ENCODE results near the gene CLIP1.
A peak's percentile ranks its signal among the peaks of the same experiment; 100 is the strongest.
"Not testable (repeated sequence)": the region's sequence is repeated elsewhere in the genome, so short reads cannot be mapped to it uniquely, and the experiment has no call there.

The CLIP1 gene

GRCh38 chr12:122421821-122422729 is at the start of gene CLIP1:
CLIP1 (minus strand) TSS chr12:122422669; CDS start chr12:122380452, 42,217 bp downstream.
- DNase-seq, result peak; percentile 92

DNA sequence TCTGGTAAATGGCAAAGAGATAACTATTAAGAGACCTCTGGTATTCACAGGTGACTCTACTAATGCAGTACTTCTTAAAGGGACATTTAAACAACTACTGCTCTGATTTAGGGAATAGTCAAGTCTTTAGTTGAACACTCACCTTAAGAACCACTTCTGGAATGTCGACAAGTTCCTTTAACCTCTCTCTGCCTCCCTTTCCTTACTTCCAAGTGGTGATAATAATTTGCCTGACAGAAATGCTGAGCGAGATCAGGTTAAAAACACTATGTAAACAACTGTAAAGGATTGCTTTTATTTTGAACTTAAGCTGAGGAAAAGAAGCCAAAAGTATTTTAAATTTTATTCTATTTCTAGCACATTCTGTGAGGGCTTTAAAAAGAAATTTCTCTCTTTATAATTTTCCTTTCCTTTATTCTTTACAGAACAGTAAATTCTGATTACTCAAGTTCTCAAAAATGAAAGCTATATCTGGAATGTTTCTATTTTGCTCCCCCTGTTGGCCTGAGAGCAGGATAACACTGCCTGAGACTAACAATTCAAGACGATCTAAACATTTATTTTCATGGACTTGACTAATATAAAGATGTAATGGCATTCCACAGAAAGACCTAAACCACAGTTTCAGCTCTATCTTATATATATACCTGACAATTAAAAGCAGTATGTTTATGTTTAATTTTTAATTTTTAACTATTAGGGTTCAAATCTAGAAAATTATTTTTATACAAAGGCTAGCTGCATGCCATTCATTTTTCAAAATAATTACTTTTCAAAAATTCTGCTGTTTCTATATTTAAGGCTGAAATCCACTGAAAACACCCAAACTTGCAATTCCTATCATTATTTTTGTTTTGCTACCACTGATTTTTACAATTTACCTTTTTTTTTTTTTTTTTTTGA is 49.1 kb upstream of the CLIP1 start:
- no peak for DNase-seq

- not testable (repeated sequence) for DNase-seq
These were observed 48.1 kb upstream of the CLIP1 start for GRCh38 chr12:122470576-122470975.

DNA sequence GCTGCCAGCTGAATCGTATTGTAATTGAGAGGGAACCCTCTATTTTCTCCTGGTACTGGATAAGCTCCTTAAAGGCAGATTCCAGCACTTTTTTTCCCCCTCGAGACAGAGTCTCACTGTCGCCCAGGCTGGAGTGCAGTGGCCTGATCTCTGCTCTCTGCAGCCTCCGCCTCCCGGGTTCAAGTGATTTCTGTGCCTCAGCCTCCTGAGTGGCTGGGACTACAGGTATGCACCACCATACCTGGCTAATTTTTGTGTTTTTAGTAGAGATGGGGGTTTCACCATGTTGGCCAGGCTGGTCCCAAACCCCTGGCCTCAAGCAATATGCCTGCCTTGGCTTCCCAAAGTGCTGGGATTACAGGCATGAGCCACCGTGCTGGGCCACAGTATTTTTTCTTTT is 47.4 kb upstream of the CLIP1 start:
- not testable (repeated sequence) for DNase-seq

DNA sequence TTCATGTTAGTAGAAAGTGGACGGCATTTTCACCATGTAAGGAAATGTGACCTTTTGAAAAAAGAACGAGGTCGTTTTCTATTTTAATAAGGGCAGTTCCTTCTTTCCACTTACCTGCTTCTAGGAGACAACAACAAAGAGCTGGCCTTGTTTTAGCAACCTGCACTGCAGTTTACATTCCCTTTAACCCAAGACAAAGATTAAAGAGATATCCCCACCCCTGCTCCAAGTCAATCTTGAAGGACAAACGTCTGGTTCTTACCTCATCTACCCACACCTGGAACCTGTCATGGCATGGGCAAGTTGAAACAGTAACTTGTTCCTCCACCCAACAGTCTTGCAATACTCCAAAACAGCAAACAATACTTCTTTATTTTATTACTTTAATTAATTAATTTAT is 45.5 kb upstream of the CLIP1 start:
- peak; percentile 81 for DNase-seq

- peak; percentile 85 for DNase-seq
These were observed 42.0 kb upstream of the CLIP1 start for GRCh38 chr12:122464317-122465042.

- DNase-seq, result no peak
These were observed 38.2 kb upstream of the CLIP1 start for GRCh38 chr12:122460641-122461040.

GRCh38 chr12:122460061-122460460 is 37.6 kb upstream of the CLIP1 start:
- DNase-seq, result no peak

DNA sequence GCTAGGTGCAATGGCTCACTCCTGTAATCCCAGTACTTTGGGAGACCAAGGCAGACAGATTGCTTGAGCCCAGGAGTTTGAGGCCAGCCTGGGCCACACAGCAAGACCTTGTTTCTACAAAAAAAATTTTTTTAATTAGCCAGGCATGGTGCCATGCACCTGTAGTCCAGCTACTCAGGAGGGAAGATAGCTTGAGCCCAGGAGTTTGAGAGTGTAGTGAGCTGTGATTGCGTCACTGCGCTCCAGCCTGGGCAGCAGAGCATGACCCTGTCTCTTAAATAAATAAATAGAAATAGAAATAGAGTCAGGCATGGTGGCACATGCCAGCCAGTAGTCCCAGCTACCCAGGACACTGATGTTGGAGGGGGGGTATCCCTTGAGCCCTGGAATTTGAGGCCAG is 36.7 kb upstream of the CLIP1 start:
- DNase-seq, result no peak

DNA sequence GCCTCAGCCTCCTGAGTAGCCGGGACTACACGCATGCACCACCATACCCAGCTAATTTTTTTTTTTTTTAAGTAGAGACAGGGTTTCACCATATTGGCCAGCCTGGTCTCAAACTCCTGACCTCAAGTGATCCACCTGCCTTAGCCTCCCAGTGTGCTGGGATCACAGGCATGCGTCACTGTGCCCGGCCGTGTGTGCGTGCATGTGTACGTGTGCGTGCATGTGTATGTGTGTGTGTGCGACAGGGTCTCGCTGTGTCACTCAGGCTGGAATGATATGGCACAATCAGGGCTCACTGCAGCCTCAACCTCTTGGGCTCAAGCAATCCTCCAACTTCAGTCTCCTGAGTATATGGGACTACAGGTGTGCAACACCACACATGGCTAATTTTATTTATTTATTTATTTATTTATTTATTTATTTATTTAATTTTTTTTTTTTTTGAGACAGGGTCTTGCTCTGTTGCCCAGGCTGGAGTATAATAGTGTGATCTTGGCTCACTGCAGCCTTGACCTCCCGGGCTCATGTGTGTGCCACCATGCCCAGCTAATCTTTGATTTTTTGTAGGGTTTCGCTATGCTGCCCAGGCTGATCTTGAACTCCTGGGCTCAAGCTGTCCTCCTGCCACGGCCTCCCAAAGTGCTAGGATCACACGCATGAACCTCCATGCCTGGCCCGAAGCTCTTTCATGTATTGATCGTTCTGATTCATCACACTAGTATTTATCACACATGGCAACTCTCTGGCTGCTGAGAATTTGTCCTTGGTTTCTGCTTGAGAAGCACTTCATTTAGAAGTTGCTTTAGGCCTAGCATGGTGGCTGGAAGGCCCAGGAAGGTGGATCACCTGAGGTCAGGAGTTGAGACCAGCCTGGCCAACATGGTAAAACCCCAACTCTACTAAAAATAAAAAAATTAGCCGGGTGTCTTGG is 35.9 kb upstream of the CLIP1 start:
- peak; percentile 35 for DNase-seq

GRCh38 chr12:122457627-122458026 is 35.2 kb upstream of the CLIP1 start:
- peak; percentile 24 for DNase-seq

DNA sequence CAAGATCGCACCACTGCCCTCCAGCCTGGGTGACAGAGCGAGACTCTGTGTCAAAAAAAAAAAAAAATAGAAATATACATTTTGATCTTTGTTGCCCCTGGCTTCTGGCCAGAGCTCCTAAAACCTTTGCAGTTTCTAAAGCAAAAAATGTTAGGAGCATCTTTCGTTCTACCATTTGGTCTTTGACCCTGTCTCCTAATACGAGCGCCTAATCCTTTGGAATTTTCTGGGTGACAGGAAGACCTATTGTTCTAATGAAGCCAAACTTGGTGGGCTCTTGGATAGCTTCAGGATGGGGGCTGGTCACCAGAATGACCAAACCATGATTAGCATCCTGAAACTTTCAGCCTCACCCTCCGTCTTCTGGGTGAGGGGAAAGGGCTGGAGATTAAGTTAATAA is 32.3 kb upstream of the CLIP1 start:
- DNase-seq, result no peak

DNA sequence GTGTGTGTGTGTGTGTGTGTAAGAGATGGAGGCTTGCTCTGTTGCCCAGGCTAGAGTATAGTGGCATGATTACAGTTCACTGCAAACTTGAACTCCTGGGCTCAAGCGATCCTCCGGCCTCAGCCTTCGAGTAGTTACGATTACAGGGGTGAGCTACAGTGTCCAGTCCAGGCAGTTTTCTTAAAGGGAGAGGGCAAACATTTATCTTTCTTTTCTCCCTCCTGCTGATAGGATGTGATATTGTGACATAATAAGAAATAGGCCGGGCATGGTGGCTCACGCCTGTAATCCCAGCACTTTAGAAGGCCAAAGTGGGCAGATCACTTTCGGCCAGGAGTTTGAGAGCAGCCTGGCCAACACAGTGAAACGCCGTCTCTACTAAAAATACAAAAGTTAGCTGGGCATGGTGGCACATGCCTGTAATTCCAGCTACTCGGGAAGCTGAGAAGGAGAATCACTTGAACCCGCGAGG is 31.8 kb upstream of the CLIP1 start:
- DNase-seq, result no peak

GRCh38 chr12:122452701-122453285 is 30.3 kb upstream of the CLIP1 start:
- DNase-seq, result no peak

DNA sequence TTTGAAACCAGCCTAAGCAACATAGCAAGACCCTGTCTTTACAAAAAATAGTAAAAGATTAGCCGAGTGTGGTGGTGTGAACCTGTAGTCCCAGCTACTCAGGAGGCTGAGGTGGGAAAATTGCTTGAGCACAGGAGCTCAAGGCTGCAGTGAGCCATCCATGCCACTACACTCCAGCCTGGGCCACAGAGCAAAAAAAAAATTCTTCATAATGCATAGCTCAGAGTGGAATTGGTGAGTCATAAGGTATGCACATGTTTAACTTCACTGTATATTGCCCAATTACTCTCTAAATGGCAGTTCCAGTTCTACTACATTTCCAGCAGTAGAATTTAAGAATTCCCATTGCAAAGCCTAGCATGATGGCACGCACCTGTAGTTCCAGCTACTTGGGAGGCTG is 26.8 kb upstream of the CLIP1 start:
- no peak for DNase-seq

GRCh38 chr12:122447825-122448224 is 25.4 kb upstream of the CLIP1 start:
- DNase-seq, result not testable (repeated sequence)

GRCh38 chr12:122446390-122446789 is 23.9 kb upstream of the CLIP1 start:
- not testable (repeated sequence) for DNase-seq

DNA sequence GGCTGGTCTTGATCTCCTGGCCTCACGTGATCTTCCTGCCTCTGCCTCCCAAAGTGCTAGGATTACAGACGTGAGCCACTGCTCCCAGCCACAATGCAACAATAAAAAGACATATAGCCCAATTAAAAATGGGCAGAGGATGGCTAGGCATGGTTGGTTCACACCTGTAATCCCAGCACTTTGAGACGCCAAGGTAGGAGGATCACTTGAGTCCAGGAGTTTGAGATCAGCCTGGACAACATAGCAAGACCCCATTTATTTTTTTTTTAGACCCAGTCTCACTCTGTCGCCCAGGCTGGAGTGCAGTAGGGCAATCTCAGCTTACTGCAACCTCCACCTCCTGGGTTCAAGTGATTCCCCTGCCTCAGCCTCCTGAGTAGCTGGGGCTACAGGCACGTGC is 21.6 kb upstream of the CLIP1 start:
- not testable (repeated sequence) for DNase-seq

DNA sequence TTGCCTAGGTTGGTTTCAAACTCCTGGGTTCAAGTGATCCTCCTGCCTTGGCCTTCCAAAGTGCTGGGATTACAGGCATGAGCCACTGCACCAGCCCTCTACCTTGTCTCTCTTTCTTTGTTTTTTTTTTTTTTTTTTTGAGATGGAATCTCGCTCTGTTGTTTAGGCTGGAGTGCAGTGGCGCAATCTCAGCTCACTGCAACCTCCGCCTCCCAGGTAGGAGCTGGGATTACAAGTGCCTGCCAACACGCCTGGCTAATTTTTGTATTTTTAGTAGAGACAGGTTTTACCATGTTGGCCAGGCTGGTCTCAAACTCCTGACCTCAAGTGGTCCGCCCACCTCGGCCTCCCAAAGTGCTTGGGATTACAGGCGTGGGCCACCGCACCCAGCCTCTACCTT is 16.4 kb upstream of the CLIP1 start:
- DNase-seq, result not testable (repeated sequence)

DNA sequence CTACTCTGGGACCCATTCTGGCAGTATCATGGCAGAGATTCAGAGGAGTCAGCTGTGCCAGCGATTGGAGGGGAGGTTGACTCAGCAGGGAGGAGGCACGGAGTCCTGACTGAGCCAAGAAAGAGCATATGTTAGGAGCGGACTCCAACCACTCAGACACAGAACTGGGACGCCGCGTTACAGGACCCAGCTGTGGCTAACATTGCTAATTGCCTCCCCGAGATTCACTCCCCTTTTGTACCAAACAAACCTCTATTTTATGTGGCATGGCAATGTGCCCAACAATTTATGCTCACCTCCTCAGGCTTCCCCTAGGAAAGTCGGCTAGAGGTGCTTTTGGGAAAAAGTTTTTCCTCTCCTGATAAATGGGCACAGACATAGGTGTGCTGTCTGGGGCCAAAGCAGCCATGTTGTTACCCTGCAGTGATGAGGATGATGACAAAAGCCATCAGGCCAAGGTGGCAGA is 15.2 kb upstream of the CLIP1 start:
- no peak for DNase-seq

- no peak for DNase-seq
These were observed 12.7 kb upstream of the CLIP1 start for GRCh38 chr12:122435186-122435585.

All from islet precursor cell (in vitro differentiated cells).